Measurements from ENCODE around the gene ZNF688. TPM values are rescaled to one million over a fixed set of nuclear protein-coding genes. Genes with fewer than 3 reads are reported as not detected.

Gene ZNF688
- total and polyA plus RNA-seq, 2 of the 8 experiments (the other 6 are each of a cell fraction or from before 2014, with no cell fraction given) = 2.7 to 3.5 TPM

- TF ChIP-seq, protein P1, sequence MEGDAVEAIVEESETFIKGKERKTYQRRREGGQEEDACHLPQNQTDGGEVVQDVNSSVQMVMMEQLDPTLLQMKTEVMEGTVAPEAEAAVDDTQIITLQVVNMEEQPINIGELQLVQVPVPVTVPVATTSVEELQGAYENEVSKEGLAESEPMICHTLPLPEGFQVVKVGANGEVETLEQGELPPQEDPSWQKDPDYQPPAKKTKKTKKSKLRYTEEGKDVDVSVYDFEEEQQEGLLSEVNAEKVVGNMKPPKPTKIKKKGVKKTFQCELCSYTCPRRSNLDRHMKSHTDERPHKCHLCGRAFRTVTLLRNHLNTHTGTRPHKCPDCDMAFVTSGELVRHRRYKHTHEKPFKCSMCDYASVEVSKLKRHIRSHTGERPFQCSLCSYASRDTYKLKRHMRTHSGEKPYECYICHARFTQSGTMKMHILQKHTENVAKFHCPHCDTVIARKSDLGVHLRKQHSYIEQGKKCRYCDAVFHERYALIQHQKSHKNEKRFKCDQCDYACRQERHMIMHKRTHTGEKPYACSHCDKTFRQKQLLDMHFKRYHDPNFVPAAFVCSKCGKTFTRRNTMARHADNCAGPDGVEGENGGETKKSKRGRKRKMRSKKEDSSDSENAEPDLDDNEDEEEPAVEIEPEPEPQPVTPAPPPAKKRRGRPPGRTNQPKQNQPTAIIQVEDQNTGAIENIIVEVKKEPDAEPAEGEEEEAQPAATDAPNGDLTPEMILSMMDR (IDR thresholded peaks at IDR 0.05; ENCODE audit: control extremely low read depth in 1 of 3, insufficient read depth in 1 of 3, low read depth in 1 of 3, low read length in 3 of 3) = no peak
- no peak for TF ChIP-seq CHD2 (IDR thresholded peaks at IDR 0.05; ENCODE audit: low read length)
- TF ChIP-seq CEBPB (IDR thresholded peaks at IDR 0.05; ENCODE audit: low read depth, low read length) = no peak
- no peak for TF ChIP-seq USF2 (IDR thresholded peaks at IDR 0.05; ENCODE audit: low read length)
- no peak for TF ChIP-seq SUZ12 (IDR thresholded peaks at IDR 0.05; ENCODE audit: low read length)
- TF ChIP-seq HDAC2 (IDR thresholded peaks at IDR 0.05; ENCODE audit: borderline replicate concordance in 1 of 2, low read depth in 2 of 2, low read length in 2 of 2) = no peak
- TF ChIP-seq BRCA1 (IDR thresholded peaks at IDR 0.05; ENCODE audit: low read depth, low read length) = no peak
- no peak for TF ChIP-seq EGR1 (IDR thresholded peaks at IDR 0.05; ENCODE audit: borderline replicate concordance, low read depth, low read length)
- TF ChIP-seq HDAC6 (IDR thresholded peaks at IDR 0.05; ENCODE audit: low read depth, low read length) = no peak
- no peak for TF ChIP-seq SIRT6 (IDR thresholded peaks at IDR 0.05; ENCODE audit: low read length)
- no peak for TF ChIP-seq CREB1 (IDR thresholded peaks at IDR 0.05)
- TF ChIP-seq SIN3A (conservative IDR thresholded peaks at IDR 0.05 in 1 of 2, IDR thresholded peaks at IDR 0.05 in 1 of 2; ENCODE audit: low read depth in 1 of 2, low read length in 2 of 2) = no peak
These were observed 5.0 kb downstream of the ZNF688 start (continued) for GRCh38 chr16:30566531-30566930.

Measured in H1 (cell line).